Fibroblast of lung (primary cell): ENCODE results near the gene ARMC5. TPM values are rescaled to one million over a fixed set of nuclear protein-coding genes. Genes with fewer than 3 reads are reported as not detected.

Experiments used
- DNase-seq, 2 donors: peaks; one replicate each; pipeline versions ENCODE4 v3.0.0 to v3.0.0-alpha.2; 2010; ENCODE audit warnings: low read depth in 2 of 2
- H2AFZ ChIP-seq: 2 replicates; pipeline ENCODE4 v1.5.1; 2012; ENCODE audit warnings: low read length, control low read depth, inconsistent platforms
- H3K27ac ChIP-seq: 2 replicates; pipeline ENCODE4 v1.5.1; 2011; ENCODE audit warnings: low read length, control low read depth; ENCODE audit not compliant: insufficient read depth
- H3K27me3 ChIP-seq: 2 replicates; pipeline ENCODE4 v1.5.1; 2011; ENCODE audit warnings: mild to moderate bottlenecking, low read length; ENCODE audit not compliant: control insufficient read depth, insufficient read depth
- H3K36me3 ChIP-seq: 2 replicates; pipeline ENCODE4 v1.5.1; 2011; ENCODE audit warnings: low read length; ENCODE audit not compliant: control insufficient read depth, insufficient read depth
- H3K4me1 ChIP-seq: 2 replicates; pipeline ENCODE4 v1.5.1; 2011; ENCODE audit warnings: low read length; ENCODE audit not compliant: control insufficient read depth, insufficient read depth; ENCODE audit errors: extremely low read depth
- H3K4me2 ChIP-seq: 2 replicates; pipeline ENCODE4 v1.5.1; 2011; ENCODE audit warnings: low read length, control low read depth; ENCODE audit not compliant: insufficient read depth; ENCODE audit errors: extremely low read depth
- H3K4me3 ChIP-seq, 4 experiments: fragments of 200-600 bp in 1 of 4; sonication (generic) in 1 of 4; replicated peaks in 1 of 4; 2 replicates each; pipeline ENCODE4 v1.5.1; 2011 to 2016; ENCODE audit warnings: low read length in 4 of 4, low read depth in 3 of 4, mild to moderate bottlenecking in 3 of 4, control low read depth in 2 of 4, inconsistent platforms in 1 of 4, mixed read lengths in 1 of 4; ENCODE audit not compliant: insufficient read depth in 1 of 4; ENCODE audit errors: control extremely low read depth in 1 of 4
- H3K79me2 ChIP-seq: 2 replicates; pipeline ENCODE4 v1.5.1; 2012; ENCODE audit warnings: mild to moderate bottlenecking, low read length, inconsistent platforms; ENCODE audit not compliant: control insufficient read depth, insufficient read depth
- H3K9ac ChIP-seq: 2 replicates; pipeline ENCODE4 v1.5.1; 2011; ENCODE audit warnings: mild to moderate bottlenecking, low read length, control low read depth; ENCODE audit not compliant: insufficient read depth
- H3K9me3 ChIP-seq: 2 replicates; pipeline ENCODE4 v1.5.1; 2012; ENCODE audit warnings: low read depth, low read length; ENCODE audit not compliant: control insufficient read depth, insufficient read depth
- H4K20me1 ChIP-seq: 2 replicates; pipeline ENCODE4 v1.5.1; 2011; ENCODE audit warnings: low read length; ENCODE audit not compliant: control insufficient read depth, insufficient read depth; ENCODE audit errors: extremely low read depth
- EZH2 ChIP-seq: IDR thresholded peaks from 2 replicates; pipeline ENCODE4 v1.5.1; 2012; ENCODE audit warnings: low read length, control low read depth, mild to moderate bottlenecking; ENCODE audit errors: missing control alignments
- polyA plus RNA-seq, 2 donors: library from polyadenylated mRNA; depleted of rRNA in 1 of 2; stranded (reverse) in 1 of 2; unstranded in 1 of 2; fragments of >200 nt; gene quantifications; 2 replicates each; pipeline ENCODE4 v1.2.1, GENCODE V29; 2011 to 2012; ENCODE audit warnings: missing spikeins in 1 of 2
- total RNA-seq: library from RNA; depleted of rRNA; stranded (reverse); fragments of >200 nt; gene quantifications from 2 replicates; pipeline ENCODE4 v1.2.1, GENCODE V29; 2014
- TF ChIP-seq, protein P1 (sequence below), 2 donors: IDR thresholded peaks in 1 of 2; conservative IDR thresholded peaks in 1 of 2; 1 replicate in 1 of 2; 2 replicates in 1 of 2; pipeline ENCODE4 v1.5.1; 2011 to 2012; ENCODE audit warnings: low read length in 2 of 2, control low read depth in 1 of 2, inconsistent platforms in 1 of 2, low read depth in 1 of 2, mild to moderate bottlenecking in 1 of 2

Gene ARMC5
- total and polyA plus RNA-seq, 2 donors (not counting 1 experiment from before 2014, with no cell fraction given) = 1.7 to 5.6 TPM

DNA sequence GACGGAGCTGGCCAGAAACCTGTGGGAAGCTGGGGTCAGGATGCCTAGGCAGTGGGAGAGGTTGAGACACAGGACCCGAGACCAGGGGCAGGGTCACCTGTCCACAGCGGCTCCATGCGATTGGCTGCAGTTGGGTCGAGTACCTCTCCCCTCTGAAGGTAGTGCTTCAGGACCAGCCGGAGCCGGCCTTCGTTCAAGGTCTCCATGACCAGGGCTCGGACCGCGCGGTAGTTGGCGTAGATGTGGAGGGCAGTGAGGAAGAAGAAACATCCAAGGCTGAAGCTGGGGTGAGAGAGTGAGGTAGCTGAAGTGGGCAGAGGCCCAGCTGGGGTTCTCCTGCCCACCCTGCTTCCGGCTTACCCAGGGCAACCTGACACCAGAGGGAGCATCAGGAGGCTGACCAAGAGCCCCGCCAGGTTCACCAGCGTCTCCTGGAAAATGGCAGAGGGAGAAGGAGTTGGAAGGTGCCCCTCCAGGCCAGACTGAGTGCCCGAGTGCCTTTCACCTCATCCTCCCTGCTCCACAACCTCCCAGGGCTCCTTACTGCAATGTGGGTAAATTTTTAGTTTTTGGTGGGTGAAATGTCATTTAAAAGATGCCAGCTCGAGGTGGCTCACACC is 34.3 kb downstream of the ARMC5 start:
- Histone ChIP-seq H3K79me2 (no peaks in the 10 kb centered on the region), H3K36me3 (peaks cover 25% of the 10 kb centered on the region), H4K20me1 (no peaks in the 10 kb centered on the region), H3K4me2 (no peak overlapping the region), H3K9ac (no peak overlapping the region), H3K27me3 (no peaks in the 10 kb centered on the region), H3K4me3 (no peak overlapping the region), H3K9me3 (no peaks in the 10 kb centered on the region), H3K27ac (no peak overlapping the region), H3K4me1 (no peaks in the 10 kb centered on the region), H2AFZ (no peak overlapping the region)
- no peak for TF ChIP-seq EZH2
- TF ChIP-seq, protein P1, sequence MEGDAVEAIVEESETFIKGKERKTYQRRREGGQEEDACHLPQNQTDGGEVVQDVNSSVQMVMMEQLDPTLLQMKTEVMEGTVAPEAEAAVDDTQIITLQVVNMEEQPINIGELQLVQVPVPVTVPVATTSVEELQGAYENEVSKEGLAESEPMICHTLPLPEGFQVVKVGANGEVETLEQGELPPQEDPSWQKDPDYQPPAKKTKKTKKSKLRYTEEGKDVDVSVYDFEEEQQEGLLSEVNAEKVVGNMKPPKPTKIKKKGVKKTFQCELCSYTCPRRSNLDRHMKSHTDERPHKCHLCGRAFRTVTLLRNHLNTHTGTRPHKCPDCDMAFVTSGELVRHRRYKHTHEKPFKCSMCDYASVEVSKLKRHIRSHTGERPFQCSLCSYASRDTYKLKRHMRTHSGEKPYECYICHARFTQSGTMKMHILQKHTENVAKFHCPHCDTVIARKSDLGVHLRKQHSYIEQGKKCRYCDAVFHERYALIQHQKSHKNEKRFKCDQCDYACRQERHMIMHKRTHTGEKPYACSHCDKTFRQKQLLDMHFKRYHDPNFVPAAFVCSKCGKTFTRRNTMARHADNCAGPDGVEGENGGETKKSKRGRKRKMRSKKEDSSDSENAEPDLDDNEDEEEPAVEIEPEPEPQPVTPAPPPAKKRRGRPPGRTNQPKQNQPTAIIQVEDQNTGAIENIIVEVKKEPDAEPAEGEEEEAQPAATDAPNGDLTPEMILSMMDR (conservative IDR thresholded peaks at IDR 0.05 in 1 of 2, IDR thresholded peaks at IDR 0.05 in 1 of 2; ENCODE audit: low read depth in 1 of 2, low read length in 2 of 2) = no peak
- no peak for DNase-seq

DNA sequence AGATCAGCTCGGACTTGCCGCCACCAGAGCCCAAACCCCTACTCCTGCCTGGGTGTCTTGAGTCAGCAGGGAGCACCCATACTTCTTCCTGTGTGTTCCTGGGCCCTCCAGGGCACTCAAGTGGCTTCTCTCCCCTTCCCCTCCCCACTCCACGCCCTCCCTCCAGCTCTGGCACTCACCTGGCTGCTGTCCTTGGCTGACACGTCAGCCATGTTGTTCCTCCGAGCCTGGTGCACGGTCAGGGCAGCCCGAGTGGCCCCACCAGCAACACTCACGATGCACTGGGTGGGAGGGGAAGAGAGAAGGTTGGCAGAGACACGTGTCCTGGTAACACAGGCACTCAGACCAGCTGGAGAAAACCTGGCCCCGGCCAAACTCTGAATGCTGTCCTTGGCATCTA is 37.4 kb downstream of the ARMC5 start:
- DNase-seq = no peak
- no peak overlapping the region for H3K4me3 ChIP-seq
- no peak overlapping the region for H2AFZ ChIP-seq
- no peaks in the 10 kb centered on the region for H3K9me3 ChIP-seq
- H3K27me3 ChIP-seq = no peaks in the 10 kb centered on the region
- no peaks in the 10 kb centered on the region for H3K4me1 ChIP-seq
- H3K36me3 ChIP-seq = peaks cover 32% of the 10 kb centered on the region
- no peak overlapping the region for H3K27ac ChIP-seq
- no peak overlapping the region for H3K9ac ChIP-seq
- no peaks in the 10 kb centered on the region for H3K79me2 ChIP-seq
- TF ChIP-seq, protein P1 (conservative IDR thresholded peaks at IDR 0.05 in 1 of 2, IDR thresholded peaks at IDR 0.05 in 1 of 2; ENCODE audit: low read depth in 1 of 2, low read length in 2 of 2) = no peak
- TF ChIP-seq EZH2 = no peak
- no peaks in the 10 kb centered on the region for H4K20me1 ChIP-seq
- H3K4me2 ChIP-seq = no peak overlapping the region

DNA sequence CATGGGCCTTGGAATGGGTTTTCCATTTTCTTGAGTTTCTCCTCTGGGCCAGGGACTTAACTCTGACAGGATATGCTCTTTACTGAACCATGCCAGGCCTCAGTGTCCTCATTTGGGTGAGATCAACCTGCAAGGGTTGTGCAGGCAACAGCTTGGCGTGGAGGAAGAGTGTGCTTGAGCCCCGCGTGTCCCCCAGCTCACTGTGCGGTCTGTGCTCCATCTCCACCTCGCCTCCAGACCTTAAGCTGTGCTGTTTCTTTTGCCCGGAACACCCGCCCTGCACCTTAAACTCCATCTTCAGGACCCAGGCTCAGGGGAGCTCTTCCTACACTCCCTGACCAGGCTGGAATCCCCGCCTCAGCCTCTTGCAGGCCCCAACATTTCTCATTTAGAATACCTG is 39.2 kb downstream of the ARMC5 start:
- Histone ChIP-seq H4K20me1 (no peaks in the 10 kb centered on the region), H3K9ac (no peak overlapping the region), H2AFZ (no peak overlapping the region), H3K79me2 (no peaks in the 10 kb centered on the region), H3K4me3 (no peak overlapping the region), H3K4me1 (no peaks in the 10 kb centered on the region), H3K27ac (no peak overlapping the region), H3K9me3 (no peaks in the 10 kb centered on the region), H3K4me2 (no peak overlapping the region), H3K27me3 (no peaks in the 10 kb centered on the region), H3K36me3 (peaks cover 23% of the 10 kb centered on the region)
- DNase-seq = no peak
- TF ChIP-seq EZH2 = no peak
- TF ChIP-seq, protein P1 (conservative IDR thresholded peaks at IDR 0.05 in 1 of 2, IDR thresholded peaks at IDR 0.05 in 1 of 2; ENCODE audit: low read depth in 1 of 2, low read length in 2 of 2) = no peak
